B cell (primary cell): Measurements from ENCODE around the gene MSLN.

Experiments
- CTCF ChIP-seq: fragments of 200-600 bp; IDR thresholded peaks from one replicate; pipeline ENCODE4 v1.8.0; 2022; ENCODE audit warnings: antibody characterized with exemption, mild to moderate bottlenecking
- EZH2 ChIP-seq: IDR thresholded peaks from 2 replicates; pipeline ENCODE4 v1.6.1; 2012; ENCODE audit warnings: borderline replicate concordance, low read depth, mild to moderate bottlenecking, moderate library complexity, low read length; ENCODE audit not compliant: insufficient read depth, poor library complexity, severe bottlenecking

GRCh38 chr16:734981-735881, 25.3 kb upstream of the MSLN start:
- TF ChIP-seq EZH2 (no peak), CTCF (no peak)
